Prostate gland (tissue), 2 donors: ENCODE measurements around the gene FIGN. TPM values are rescaled to one million over a fixed set of nuclear protein-coding genes. Genes with fewer than 3 reads are reported as not detected.

Experiments
- DNase-seq: peaks from one replicate; pipeline ENCODE4 v3.0.0-alpha.2; 2019; ENCODE audit warnings: low spot score
- H3K27ac ChIP-seq, 2 donors: fragments of 200-600 bp; sonication (generic); 2 replicates each; pipeline ENCODE4 v1.5.1; 2017 to 2019
- H3K27me3 ChIP-seq: fragments of 200-600 bp; sonication (generic); replicated peaks from 2 replicates; pipeline ENCODE4 v1.5.1; 2019; ENCODE audit not compliant: insufficient read depth
- H3K36me3 ChIP-seq, 2 donors: fragments of 200-600 bp; sonication (generic); 1 replicate in 1 of 2; 2 replicates in 1 of 2; pipeline versions ENCODE4 v1.5.1 to v1.8.1; 2017 to 2019
- H3K4me1 ChIP-seq: fragments of 200-600 bp; sonication (generic); replicated peaks from 2 replicates; pipeline ENCODE4 v1.5.1; 2019
- H3K4me3 ChIP-seq, 2 donors: fragments of 200-600 bp; sonication (generic); 2 replicates each; pipeline ENCODE4 v1.5.1; 2017 to 2019
- H3K9me3 ChIP-seq: fragments of 200-600 bp; sonication (generic); 2 replicates; pipeline ENCODE4 v1.5.1; 2017
- POLR2A ChIP-seq: fragments of 450-650 bp; IDR thresholded peaks from one replicate; pipeline ENCODE4 v1.6.1; 2016; ENCODE audit warnings: antibody characterized with exemption, mild to moderate bottlenecking
- POLR2AphosphoS5 ChIP-seq: sonication (generic); formaldehyde crosslinking; IDR thresholded peaks from one replicate; pipeline ENCODE4 v1.6.1; 2017; ENCODE audit warnings: antibody characterized with exemption
- WGBS: methylation state at CpG from one replicate; pipeline ENCODE4 v1.1.5; 2018; 5-methylcytosine and 5-hydroxymethylcytosine counted together
- intact Hi-C: fragments of 100-400 bp; cut with DNase I; formaldehyde crosslinking; loops from one replicate; pipeline ENCODE4 v1.14.2; 2022
- total RNA-seq, 2 donors: library from RNA; depleted of rRNA; stranded (reverse); fragments of >200 nt; gene quantifications; one replicate each; pipeline ENCODE4 v1.1.0, GENCODE V29; 2016
- TF ChIP-seq, protein P1 (sequence below), 4 experiments: fragments of 200-600 bp in 2 of 4; fragments of 450-650 bp in 2 of 4; sonication (generic) in 2 of 4; IDR thresholded peaks; 1 replicate in 3 of 4; 2 replicates in 1 of 4; pipeline ENCODE4 v1.5.1; 2016 to 2019; ENCODE audit warnings: antibody characterized with exemption in 4 of 4, mild to moderate bottlenecking in 2 of 4, moderate library complexity in 2 of 4

Gene FIGN
- total RNA-seq, 2 donors from 2014 or later, result 3.6 to 4.3 TPM

DNA sequence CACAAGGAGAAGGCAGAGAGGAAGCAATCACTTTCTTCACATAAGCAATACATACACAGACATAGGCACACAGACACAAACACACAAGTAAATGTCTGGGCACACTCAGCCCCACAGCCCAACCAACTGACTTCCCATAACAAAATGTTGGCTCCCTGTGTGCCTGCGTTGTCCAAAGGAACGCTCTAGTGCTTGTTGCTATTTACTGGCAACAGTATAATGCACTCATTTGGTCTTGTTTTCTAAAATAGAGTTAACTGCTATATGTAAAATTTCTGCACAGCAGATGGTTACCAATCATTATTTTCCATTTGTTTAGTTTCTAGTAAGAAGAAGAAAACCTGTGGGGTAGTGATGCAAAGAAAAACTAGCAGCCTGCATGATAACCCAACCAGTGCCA is 16.5 kb downstream of the FIGN start:
- 83% methylated on average over 2 of the region's 2 CpGs for WGBS
- intact Hi-C loops, result no loop called here
- H3K9me3 ChIP-seq, result no peaks in the 10 kb centered on the region
- no peak overlapping the region for H3K27ac ChIP-seq
- H3K4me3 ChIP-seq, result no peak overlapping the region
- TF ChIP-seq POLR2A, result no peak
- no peak for TF ChIP-seq POLR2AphosphoS5
- TF ChIP-seq, protein P1, sequence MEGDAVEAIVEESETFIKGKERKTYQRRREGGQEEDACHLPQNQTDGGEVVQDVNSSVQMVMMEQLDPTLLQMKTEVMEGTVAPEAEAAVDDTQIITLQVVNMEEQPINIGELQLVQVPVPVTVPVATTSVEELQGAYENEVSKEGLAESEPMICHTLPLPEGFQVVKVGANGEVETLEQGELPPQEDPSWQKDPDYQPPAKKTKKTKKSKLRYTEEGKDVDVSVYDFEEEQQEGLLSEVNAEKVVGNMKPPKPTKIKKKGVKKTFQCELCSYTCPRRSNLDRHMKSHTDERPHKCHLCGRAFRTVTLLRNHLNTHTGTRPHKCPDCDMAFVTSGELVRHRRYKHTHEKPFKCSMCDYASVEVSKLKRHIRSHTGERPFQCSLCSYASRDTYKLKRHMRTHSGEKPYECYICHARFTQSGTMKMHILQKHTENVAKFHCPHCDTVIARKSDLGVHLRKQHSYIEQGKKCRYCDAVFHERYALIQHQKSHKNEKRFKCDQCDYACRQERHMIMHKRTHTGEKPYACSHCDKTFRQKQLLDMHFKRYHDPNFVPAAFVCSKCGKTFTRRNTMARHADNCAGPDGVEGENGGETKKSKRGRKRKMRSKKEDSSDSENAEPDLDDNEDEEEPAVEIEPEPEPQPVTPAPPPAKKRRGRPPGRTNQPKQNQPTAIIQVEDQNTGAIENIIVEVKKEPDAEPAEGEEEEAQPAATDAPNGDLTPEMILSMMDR (IDR thresholded peaks at IDR 0.05), result no peak
- no peak for DNase-seq
- H3K36me3 ChIP-seq, result no peaks in the 10 kb centered on the region
- H3K27me3 ChIP-seq, result no peaks in the 10 kb centered on the region
- no peaks in the 10 kb centered on the region for H3K4me1 ChIP-seq

DNA sequence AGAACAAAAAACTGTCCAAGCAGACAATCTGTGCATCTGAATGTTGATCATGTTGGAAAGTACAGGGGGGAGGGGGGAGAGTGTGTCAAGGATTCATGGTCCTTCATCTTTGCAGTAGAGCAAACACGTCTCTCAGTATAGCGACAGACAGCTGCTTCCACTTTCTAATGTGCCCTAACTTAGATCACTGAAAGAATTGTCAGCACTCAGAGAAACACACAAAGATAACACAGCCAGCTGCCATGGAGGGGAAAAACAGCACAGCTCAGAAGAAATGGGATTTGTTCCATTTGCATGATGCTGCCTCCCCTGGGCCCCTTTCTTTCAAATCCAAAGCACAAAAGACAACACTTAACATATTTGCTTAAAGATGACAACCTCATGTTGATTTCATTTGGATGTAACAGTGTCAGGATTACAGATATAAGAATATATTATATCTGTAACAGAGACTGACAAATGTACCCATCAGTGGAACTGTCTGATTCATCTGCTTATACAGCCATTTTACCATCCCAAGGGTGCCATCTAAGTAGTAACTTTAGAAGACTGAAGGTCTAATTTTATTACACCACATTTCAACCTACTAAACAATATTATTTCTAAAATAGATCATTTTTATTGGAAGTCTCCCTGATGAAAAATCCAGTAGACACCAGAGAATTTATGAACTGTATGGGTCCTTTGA is 17.7 kb downstream of the FIGN start:
- no peaks in the 10 kb centered on the region for H3K36me3 ChIP-seq
- no peak overlapping the region for H3K27ac ChIP-seq
- no peaks in the 10 kb centered on the region for H3K9me3 ChIP-seq
- no peak for DNase-seq
- TF ChIP-seq POLR2AphosphoS5 (no peak), POLR2A (no peak)
- TF ChIP-seq, protein P1 (IDR thresholded peaks at IDR 0.05), result no peak
- no peaks in the 10 kb centered on the region for H3K4me1 ChIP-seq
- WGBS, result 67% methylated on average over 2 of the region's 2 CpGs
- intact Hi-C loops, result no loop called here
- no peaks in the 10 kb centered on the region for H3K27me3 ChIP-seq
- no peak overlapping the region for H3K4me3 ChIP-seq

DNA sequence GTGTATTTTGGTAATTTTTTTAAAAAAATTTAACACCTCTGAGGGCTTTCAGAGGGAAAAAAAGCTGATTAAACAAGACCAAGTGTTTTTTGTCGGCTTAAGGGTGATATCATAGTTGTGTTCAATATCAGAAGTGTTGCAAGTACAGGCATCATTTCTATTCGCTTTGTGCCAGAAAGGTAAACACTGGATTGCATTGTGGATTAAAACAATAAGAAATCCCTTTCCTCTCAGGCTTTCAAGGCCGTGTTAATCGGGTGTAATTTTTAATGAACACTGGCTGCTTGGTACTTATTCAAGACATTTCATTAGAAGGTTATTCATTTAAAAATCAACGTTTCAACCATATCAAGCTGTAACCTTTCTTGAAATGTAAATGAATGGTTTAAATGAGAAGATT is 18.3 kb downstream of the FIGN start:
- no peaks in the 10 kb centered on the region for H3K9me3 ChIP-seq
- no peaks in the 10 kb centered on the region for H3K27me3 ChIP-seq
- H3K36me3 ChIP-seq, result no peaks in the 10 kb centered on the region
- intact Hi-C loops, result no loop called here
- DNase-seq, result no peak
- WGBS, result 32% methylated on average over 5 of the region's 5 CpGs
- H3K4me3 ChIP-seq, result no peak overlapping the region
- H3K4me1 ChIP-seq, result no peaks in the 10 kb centered on the region
- no peak overlapping the region for H3K27ac ChIP-seq
- no peak for TF ChIP-seq POLR2A
- TF ChIP-seq POLR2AphosphoS5, result no peak
- TF ChIP-seq, protein P1 (IDR thresholded peaks at IDR 0.05), result no peak

DNA sequence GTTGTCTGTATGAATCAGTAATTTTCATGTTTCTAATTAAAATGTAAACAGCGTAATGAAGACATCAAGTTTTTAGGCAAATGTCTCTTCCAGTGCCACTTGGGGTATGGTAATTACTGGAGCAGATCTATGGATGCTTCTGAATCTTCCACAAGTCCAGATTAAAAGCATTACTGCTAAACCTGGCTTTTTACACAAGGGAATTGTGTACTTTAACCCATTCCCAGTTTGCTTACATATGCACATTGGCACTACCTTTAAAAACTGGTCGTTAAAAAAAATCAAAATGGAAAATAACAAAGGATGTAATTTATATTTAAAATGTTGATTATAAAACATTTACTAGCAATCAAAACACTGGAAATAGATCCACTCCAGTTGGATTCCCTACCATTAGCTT is 19.7 kb downstream of the FIGN start:
- Histone ChIP-seq H3K4me1 (no peaks in the 10 kb centered on the region), H3K4me3 (no peak overlapping the region), H3K9me3 (no peaks in the 10 kb centered on the region), H3K27ac (no peak overlapping the region), H3K27me3 (no peaks in the 10 kb centered on the region), H3K36me3 (no peaks in the 10 kb centered on the region)
- TF ChIP-seq POLR2A (no peak), POLR2AphosphoS5 (no peak)
- TF ChIP-seq, protein P1 (IDR thresholded peaks at IDR 0.05), result no peak
- 66% methylated on average over 2 of the region's 2 CpGs for WGBS
- no peak for DNase-seq
- intact Hi-C loops, result no loop called here

DNA sequence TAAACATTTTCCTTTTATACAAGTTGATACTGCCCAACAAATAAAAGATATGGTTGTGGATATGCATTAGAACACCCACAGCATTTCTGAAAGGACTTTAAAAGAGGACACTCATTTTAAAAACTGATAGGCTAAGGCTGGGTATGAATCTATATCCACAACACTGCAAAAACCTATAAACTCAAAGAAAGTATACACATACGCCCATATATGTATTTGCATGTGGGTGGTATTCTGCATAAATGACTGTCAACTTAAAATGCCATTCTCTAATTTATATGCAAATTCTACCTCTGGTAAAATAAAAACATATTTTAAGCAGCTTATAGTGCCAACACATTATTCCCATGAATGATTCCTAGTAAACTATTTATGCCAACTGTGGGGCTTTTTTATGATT is 20.1 kb downstream of the FIGN start:
- no peak overlapping the region for H3K4me3 ChIP-seq
- DNase-seq, result no peak
- intact Hi-C loops, result no loop called here
- no peaks in the 10 kb centered on the region for H3K4me1 ChIP-seq
- no peaks in the 10 kb centered on the region for H3K27me3 ChIP-seq
- no peaks in the 10 kb centered on the region for H3K36me3 ChIP-seq
- WGBS, result 89% methylated on average over 1 of the region's 1 CpG
- H3K9me3 ChIP-seq, result no peaks in the 10 kb centered on the region
- TF ChIP-seq, protein P1 (IDR thresholded peaks at IDR 0.05), result no peak
- TF ChIP-seq POLR2A, result no peak
- H3K27ac ChIP-seq, result no peak overlapping the region
